ENCODE data around the gene GRAP2.
"Not testable (repeated sequence)": the region's sequence is repeated elsewhere in the genome, so short reads cannot be mapped to it uniquely, and the experiment has no call there.

GRAP2 gene

DNA sequence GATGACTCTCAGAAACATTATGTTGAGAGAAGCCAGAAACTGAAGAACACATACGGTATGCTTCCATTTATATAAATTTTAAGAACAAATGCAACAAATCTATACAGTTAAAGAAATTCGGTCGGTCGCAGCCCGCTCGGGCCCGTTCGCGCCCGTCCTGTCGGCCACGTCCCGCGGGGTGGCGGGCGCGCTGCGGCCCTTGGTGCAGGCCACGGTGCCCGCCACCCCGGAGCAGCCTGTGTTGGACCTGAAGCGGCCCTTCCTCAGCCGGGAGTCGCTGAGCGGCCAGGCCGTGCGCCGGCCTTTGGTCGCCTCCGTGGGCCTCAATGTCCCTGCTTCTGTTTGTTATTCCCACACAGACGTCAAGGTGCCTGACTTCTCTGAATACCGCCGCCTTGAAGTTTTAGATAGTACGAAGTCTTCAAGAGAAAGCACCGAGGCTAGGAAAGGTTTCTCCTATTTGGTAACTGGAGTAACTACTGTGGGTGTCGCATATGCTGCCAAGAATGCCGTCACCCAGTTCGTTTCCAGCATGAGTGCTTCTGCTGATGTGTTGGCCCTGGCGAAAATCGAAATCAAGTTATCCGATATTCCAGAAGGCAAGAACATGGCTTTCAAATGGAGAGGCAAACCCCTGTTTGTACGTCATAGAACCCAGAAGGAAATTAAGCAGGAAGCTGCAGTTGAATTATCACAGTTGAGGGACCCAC is 25.6 kb upstream of the GRAP2 start:
- not testable (repeated sequence) for H3K4me3 ChIP-seq (ENCODE audit: low read length); H3K36me3 ChIP-seq (ENCODE audit: insufficient read depth, low read length); H3K9me3 ChIP-seq (replicated peaks; ENCODE audit: low read length); H3K4me1 ChIP-seq (ENCODE audit: control insufficient read depth, insufficient read depth, low read length); H3K4me2 ChIP-seq (ENCODE audit: low read length)
- Histone ChIP-seq H3K9ac (ENCODE audit: low read depth, low read length) (peak overlapping the region; percentile 41), H3K27me3 (ENCODE audit: control insufficient read depth, insufficient read depth, low read length) (peaks cover 37% of the 10 kb centered on the region)

- H3K9me3 ChIP-seq (replicated peaks; ENCODE audit: low read length) = no peaks in the 10 kb centered on the region
- no peak overlapping the region for H3K4me3 ChIP-seq (ENCODE audit: low read length)
- H3K4me1 ChIP-seq (ENCODE audit: control insufficient read depth, insufficient read depth, low read length) = no peaks in the 10 kb centered on the region
- H3K9ac ChIP-seq (ENCODE audit: low read depth, low read length) = no peak overlapping the region
- no peak overlapping the region for H3K4me2 ChIP-seq (ENCODE audit: low read length)
- no peaks in the 10 kb centered on the region for H3K36me3 ChIP-seq (ENCODE audit: insufficient read depth, low read length)
- H3K27me3 ChIP-seq (ENCODE audit: control insufficient read depth, insufficient read depth, low read length) = peaks cover 46% of the 10 kb centered on the region
Observed at GRCh38 chr22:39877079-39877845, 23.6 kb upstream of the GRAP2 start.

DNA sequence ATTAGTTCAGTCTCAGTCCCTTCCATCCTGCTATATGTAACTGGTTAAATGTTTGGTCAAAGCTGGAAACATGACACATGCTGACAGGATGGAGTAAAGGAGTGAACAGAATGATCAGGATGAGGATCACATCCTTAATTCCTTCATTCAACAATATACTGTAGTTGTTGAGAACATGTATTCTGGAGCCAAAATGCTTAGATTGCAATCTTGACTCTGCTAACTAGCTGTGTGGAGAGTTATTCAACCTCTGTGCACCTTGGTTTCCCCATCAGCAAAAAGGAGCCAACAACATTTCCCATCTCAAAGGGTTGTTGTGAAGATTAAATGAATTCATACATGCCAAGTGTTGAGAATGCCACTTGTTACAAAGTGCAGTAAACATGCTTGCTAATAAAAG is 20.2 kb upstream of the GRAP2 start:
- Histone ChIP-seq H3K9me3 (replicated peaks; ENCODE audit: low read length) (no peaks in the 10 kb centered on the region), H3K4me1 (ENCODE audit: control insufficient read depth, insufficient read depth, low read length) (no peaks in the 10 kb centered on the region), H3K27me3 (ENCODE audit: control insufficient read depth, insufficient read depth, low read length) (peaks cover 57% of the 10 kb centered on the region), H3K4me3 (ENCODE audit: low read length) (no peak overlapping the region), H3K4me2 (ENCODE audit: low read length) (no peak overlapping the region), H3K9ac (ENCODE audit: low read depth, low read length) (no peak overlapping the region), H3K36me3 (ENCODE audit: insufficient read depth, low read length) (no peaks in the 10 kb centered on the region)

DNA sequence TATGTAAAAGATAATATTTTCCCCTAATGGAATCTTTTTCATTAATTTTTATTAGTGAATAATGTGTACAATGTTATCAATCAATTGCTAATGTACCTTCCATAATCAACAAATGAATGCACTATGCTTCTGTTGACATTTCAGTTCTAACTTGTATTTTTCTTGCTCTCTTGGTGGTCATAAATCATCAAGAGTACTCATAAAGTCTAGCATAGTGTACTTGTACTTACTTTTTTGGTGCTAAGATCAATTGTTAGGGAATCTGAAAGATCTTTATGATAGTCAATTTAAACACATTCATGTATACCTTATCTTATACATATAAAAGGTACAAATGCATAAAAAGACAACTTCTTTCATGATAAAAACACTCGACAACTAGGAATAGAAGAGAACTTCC is 17.8 kb upstream of the GRAP2 start:
- H3K9me3 ChIP-seq (replicated peaks; ENCODE audit: low read length) = no peaks in the 10 kb centered on the region
- peaks cover 58% of the 10 kb centered on the region for H3K27me3 ChIP-seq (ENCODE audit: control insufficient read depth, insufficient read depth, low read length)
- no peaks in the 10 kb centered on the region for H3K4me1 ChIP-seq (ENCODE audit: control insufficient read depth, insufficient read depth, low read length)
- H3K9ac ChIP-seq (ENCODE audit: low read depth, low read length) = no peak overlapping the region
- H3K36me3 ChIP-seq (ENCODE audit: insufficient read depth, low read length) = no peaks in the 10 kb centered on the region
- H3K4me3 ChIP-seq (ENCODE audit: low read length) = no peak overlapping the region
- no peak overlapping the region for H3K4me2 ChIP-seq (ENCODE audit: low read length)

DNA sequence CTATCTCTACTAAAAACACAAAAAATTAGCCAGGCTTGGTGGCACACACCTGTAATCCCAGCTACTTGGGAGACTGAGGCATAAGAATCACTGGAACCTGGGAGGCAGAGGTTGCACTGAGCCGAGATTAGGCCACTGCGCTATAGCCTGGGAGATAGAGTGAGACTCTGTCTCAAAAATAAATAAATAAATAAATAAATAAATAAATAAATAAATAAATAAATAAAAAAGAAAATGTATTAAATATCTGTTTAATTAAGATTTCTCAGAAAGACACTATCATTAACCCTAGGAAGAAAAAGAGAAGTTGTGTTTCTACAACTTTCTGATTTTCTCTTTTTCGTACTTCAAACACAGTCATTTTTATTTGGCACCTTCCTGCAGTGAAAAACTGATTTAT is 11.0 kb upstream of the GRAP2 start:
- not testable (repeated sequence) for H3K4me1 ChIP-seq (ENCODE audit: control insufficient read depth, insufficient read depth, low read length); H3K9me3 ChIP-seq (replicated peaks; ENCODE audit: low read length); H3K9ac ChIP-seq (ENCODE audit: low read depth, low read length); H3K4me2 ChIP-seq (ENCODE audit: low read length); H3K36me3 ChIP-seq (ENCODE audit: insufficient read depth, low read length); H3K4me3 ChIP-seq (ENCODE audit: low read length)
- H3K27me3 ChIP-seq (ENCODE audit: control insufficient read depth, insufficient read depth, low read length) = peaks cover 50% of the 10 kb centered on the region

DNA sequence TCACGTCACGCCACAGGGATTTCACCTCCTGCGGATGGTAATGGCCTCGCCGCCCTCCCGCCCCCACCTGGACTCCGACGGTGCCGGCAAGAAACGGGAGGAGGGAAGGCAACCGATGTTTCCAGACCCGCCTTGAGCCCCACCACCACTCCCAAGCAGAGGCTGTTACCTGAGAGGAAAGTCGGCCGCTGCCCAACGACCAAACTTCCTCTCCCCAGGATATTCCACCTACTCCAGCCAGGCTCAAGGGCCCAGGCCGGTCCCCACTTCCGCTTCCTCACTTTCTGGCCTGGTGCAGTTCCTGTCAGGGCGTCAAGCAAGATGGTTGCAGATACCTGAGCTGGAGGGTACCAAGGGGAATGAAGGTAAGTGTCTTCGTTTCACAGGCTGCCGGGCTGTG is 7.4 kb upstream of the GRAP2 start, which contains the start of gene ENTHD1:
TSS of gene ENTHD1 (minus strand) at position 235 of the 400 bp plus-strand sequence. CDS start 6,012 bp downstream, outside the sequence.
- peaks cover 54% of the 10 kb centered on the region for H3K27me3 ChIP-seq (ENCODE audit: control insufficient read depth, insufficient read depth, low read length)
- no peaks in the 10 kb centered on the region for H3K4me1 ChIP-seq (ENCODE audit: control insufficient read depth, insufficient read depth, low read length)
- no peaks in the 10 kb centered on the region for H3K36me3 ChIP-seq (ENCODE audit: insufficient read depth, low read length)
- H3K4me2 ChIP-seq (ENCODE audit: low read length) = no peak within 1 kb of the TSS
- H3K9me3 ChIP-seq (replicated peaks; ENCODE audit: low read length) = no peaks in the 10 kb centered on the region
- no peak within 1 kb of the TSS for H3K9ac ChIP-seq (ENCODE audit: low read depth, low read length)
- H3K4me3 ChIP-seq (ENCODE audit: low read length) = no peak within 1 kb of the TSS

DNA sequence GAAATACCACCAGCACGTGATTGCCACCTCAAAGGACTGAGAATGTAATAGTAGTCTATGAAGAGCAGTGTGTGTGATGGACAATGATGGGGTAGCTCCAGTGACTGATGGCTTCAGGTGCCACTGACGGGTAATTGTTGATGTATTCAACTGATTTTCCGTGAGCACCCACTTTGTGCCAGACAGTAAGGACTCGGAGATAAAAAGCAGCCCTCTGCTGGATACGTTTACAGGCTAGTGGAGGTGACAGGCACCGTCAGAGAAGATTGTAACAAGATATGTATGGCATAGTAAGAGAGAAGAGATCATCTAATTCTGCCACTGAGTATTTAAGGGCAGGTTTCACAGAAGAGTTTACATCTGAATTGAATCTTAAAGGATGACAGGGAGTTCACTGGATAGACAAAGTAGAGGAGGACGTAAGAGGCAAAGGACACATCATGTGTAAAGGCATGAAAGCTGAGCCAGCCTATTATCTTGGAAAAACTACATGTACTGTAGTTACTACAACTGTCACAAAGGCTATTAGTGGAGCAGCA is 6.3 kb upstream of the GRAP2 start:
- no peaks in the 10 kb centered on the region for H3K36me3 ChIP-seq (ENCODE audit: insufficient read depth, low read length)
- H3K4me3 ChIP-seq (ENCODE audit: low read length) = no peak overlapping the region
- no peaks in the 10 kb centered on the region for H3K4me1 ChIP-seq (ENCODE audit: control insufficient read depth, insufficient read depth, low read length)
- no peaks in the 10 kb centered on the region for H3K9me3 ChIP-seq (replicated peaks; ENCODE audit: low read length)
- H3K4me2 ChIP-seq (ENCODE audit: low read length) = no peak overlapping the region
- H3K9ac ChIP-seq (ENCODE audit: low read depth, low read length) = no peak overlapping the region
- peaks cover 53% of the 10 kb centered on the region for H3K27me3 ChIP-seq (ENCODE audit: control insufficient read depth, insufficient read depth, low read length)

DNA sequence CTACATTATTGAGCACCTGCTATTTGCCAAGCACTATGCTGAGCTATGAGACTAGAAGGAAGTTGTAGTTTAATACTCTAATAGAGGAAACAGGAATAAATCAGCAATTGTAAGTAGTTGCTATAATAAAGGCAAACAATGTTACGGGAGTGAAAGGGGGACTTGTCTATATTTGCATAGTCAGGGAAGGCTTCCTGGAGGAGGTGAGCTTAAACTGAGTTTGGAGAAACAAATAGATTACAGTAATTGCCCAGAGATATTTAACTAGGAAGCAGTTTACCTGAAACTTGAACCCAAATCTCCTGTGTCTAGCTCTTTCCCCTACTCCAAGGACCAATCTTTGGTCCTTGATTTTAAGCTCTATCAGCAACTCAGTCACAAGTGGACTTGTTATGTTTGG is 5.2 kb upstream of the GRAP2 start:
- Histone ChIP-seq H3K4me1 (ENCODE audit: control insufficient read depth, insufficient read depth, low read length) (no peaks in the 10 kb centered on the region), H3K4me3 (ENCODE audit: low read length) (no peak overlapping the region), H3K4me2 (ENCODE audit: low read length) (no peak overlapping the region), H3K36me3 (ENCODE audit: insufficient read depth, low read length) (no peaks in the 10 kb centered on the region), H3K9me3 (replicated peaks; ENCODE audit: low read length) (no peaks in the 10 kb centered on the region), H3K27me3 (ENCODE audit: control insufficient read depth, insufficient read depth, low read length) (peaks cover 62% of the 10 kb centered on the region), H3K9ac (ENCODE audit: low read depth, low read length) (no peak overlapping the region)

DNA sequence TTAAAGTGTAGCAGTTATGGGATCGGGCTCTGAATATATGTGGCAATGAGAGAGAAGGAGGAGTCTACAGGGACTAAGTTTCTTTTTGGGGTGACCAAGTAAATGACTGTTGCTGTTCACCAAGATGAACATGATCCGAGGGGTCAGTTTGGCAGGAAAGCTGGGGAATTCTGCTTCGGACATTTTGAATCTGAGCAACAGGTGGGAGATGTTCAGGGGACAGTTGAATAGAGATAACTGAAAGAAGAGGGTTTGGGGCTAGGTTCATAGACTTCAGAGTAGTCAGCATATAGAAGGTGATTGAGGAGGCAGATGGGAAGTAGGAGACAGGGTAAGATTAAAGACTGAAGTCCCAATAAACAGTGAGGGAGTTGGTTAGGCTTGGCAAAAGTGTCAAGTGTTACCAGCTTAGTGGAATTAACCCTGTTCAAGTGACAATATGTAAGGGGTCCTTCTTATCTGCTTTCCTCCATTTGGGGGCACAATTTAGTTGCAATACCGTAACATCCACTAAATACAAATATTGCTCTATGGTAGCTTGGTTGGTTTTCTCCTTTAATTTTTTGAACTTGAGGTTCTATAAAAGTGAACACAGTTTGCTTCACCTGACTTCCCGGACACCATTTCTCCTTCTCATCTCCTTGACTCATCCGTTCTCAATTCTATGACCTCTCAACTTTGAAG is 4.4 kb upstream of the GRAP2 start:
- Histone ChIP-seq H3K4me3 (ENCODE audit: low read length) (no peak overlapping the region), H3K4me1 (ENCODE audit: control insufficient read depth, insufficient read depth, low read length) (no peaks in the 10 kb centered on the region), H3K36me3 (ENCODE audit: insufficient read depth, low read length) (no peaks in the 10 kb centered on the region), H3K4me2 (ENCODE audit: low read length) (no peak overlapping the region), H3K27me3 (ENCODE audit: control insufficient read depth, insufficient read depth, low read length) (peaks cover 70% of the 10 kb centered on the region), H3K9ac (ENCODE audit: low read depth, low read length) (no peak overlapping the region), H3K9me3 (replicated peaks; ENCODE audit: low read length) (no peaks in the 10 kb centered on the region)

DNA sequence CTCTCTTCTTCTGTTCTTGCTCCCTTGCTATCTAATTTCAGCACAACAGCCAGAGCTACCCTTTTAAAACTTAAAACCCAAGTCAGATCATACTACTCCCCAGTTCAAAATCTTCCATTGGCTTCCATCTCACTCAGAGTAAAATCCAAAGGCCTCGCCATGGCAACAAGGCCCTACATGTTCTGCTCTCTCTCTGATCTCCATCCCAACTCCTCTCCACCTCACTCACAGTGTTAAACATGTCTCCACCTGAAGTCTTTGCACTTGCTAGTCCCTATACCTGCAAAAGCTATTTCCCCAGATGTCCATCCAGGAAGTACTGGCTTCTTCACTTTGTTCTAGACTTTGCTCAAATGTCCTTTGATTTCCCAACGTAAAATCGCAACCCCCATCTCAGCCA is 3.0 kb upstream of the GRAP2 start:
- H3K9me3 ChIP-seq (replicated peaks; ENCODE audit: low read length) = no peaks in the 10 kb centered on the region
- H3K36me3 ChIP-seq (ENCODE audit: insufficient read depth, low read length) = no peaks in the 10 kb centered on the region
- H3K27me3 ChIP-seq (ENCODE audit: control insufficient read depth, insufficient read depth, low read length) = peaks cover 77% of the 10 kb centered on the region
- H3K4me3 ChIP-seq (ENCODE audit: low read length) = no peak overlapping the region
- no peaks in the 10 kb centered on the region for H3K4me1 ChIP-seq (ENCODE audit: control insufficient read depth, insufficient read depth, low read length)
- no peak overlapping the region for H3K4me2 ChIP-seq (ENCODE audit: low read length)
- H3K9ac ChIP-seq (ENCODE audit: low read depth, low read length) = no peak overlapping the region

- H3K4me1 ChIP-seq (ENCODE audit: control insufficient read depth, insufficient read depth, low read length) = no peaks in the 10 kb centered on the region
- H3K9ac ChIP-seq (ENCODE audit: low read depth, low read length) = no peak overlapping the region
- peaks cover 72% of the 10 kb centered on the region for H3K27me3 ChIP-seq (ENCODE audit: control insufficient read depth, insufficient read depth, low read length)
- no peak overlapping the region for H3K4me2 ChIP-seq (ENCODE audit: low read length)
- no peak overlapping the region for H3K4me3 ChIP-seq (ENCODE audit: low read length)
- no peaks in the 10 kb centered on the region for H3K9me3 ChIP-seq (replicated peaks; ENCODE audit: low read length)
- no peaks in the 10 kb centered on the region for H3K36me3 ChIP-seq (ENCODE audit: insufficient read depth, low read length)
Observed at GRCh38 chr22:39898997-39899396, 1.9 kb upstream of the GRAP2 start.

All from skeletal muscle satellite cell (primary cell).